IPS DF 6.9 (cell line): ENCODE data around the gene DAP.
"Not testable (repeated sequence)": the region's sequence is repeated elsewhere in the genome, so short reads cannot be mapped to it uniquely, and the experiment has no call there.

Source experiments
- DNase-seq: peaks from one replicate; pipeline ENCODE4 v3.0.0-alpha.2; 2013; ENCODE audit warnings: low read depth, low spot score
- H3K27ac ChIP-seq: one replicate; pipeline ENCODE4 v1.5.1; 2013; ENCODE audit warnings: low read length, control low read depth
- H3K27me3 ChIP-seq: 2 replicates; pipeline ENCODE4 v1.6.1; 2013; ENCODE audit warnings: mild to moderate bottlenecking, low read length; ENCODE audit not compliant: control insufficient read depth, insufficient read depth
- H3K36me3 ChIP-seq: 2 replicates; pipeline ENCODE4 v1.6.1; 2013; ENCODE audit warnings: low read length; ENCODE audit not compliant: control insufficient read depth, insufficient read depth
- H3K4me1 ChIP-seq: 2 replicates; pipeline ENCODE4 v1.6.1; 2013; ENCODE audit warnings: low read length; ENCODE audit not compliant: control insufficient read depth, insufficient read depth
- H3K4me3 ChIP-seq: 2 replicates; pipeline ENCODE4 v1.5.1; 2013; ENCODE audit warnings: mild to moderate bottlenecking, low read length
- H3K9me3 ChIP-seq: 2 replicates; pipeline ENCODE4 v1.6.1; 2013; ENCODE audit warnings: low read length, inconsistent platforms; ENCODE audit not compliant: control insufficient read depth, insufficient read depth
- WGBS: extraction: QIAGEN DNeasy Blood & Tissue Kit; methylation state at CpG from one replicate; pipeline ENCODE4 v1.1.7; 2013; ENCODE audit warnings: mixed read lengths, missing lambda C conversion rate; ENCODE audit not compliant: insufficient read length, insufficient coverage; 5-methylcytosine and 5-hydroxymethylcytosine counted together

Gene DAP

DNA sequence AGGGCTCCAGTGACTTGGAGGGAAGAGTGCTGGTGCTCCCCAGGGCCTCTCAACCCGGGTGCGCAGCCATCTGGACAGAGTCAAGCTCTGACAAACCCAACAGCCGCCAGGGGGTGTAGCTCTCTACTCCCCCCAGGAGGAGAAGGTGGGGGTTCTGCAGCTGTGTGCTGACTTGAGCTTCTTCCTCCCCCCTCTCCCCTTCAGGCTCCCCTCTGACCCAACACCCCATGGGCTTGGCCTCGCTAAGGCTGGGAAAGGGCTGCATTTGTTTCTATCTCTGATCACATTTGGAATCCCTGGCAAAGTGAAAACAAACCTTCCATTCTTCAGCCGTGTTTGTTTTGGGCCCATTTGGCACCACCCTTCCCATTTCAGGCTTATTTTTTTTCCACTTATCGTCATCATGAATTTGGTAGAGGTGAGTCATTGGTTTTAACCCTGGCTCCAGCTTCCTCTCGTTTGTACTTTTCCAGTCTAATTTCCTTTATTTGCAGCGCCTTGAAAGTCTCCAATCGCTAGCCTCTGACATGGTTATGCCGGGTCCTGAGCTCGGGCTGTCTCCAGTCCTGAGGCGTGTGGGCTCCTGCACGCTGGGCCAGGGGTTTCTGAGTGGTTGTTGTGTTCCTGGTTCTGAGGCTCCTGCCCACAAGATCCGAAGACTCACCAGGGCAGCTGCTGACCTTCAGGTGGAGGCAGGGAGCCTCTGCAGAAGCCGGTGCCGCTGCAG, 36.1 kb downstream of the DAP start:
- no peaks in the 10 kb centered on the region; the same call in 1 of the 2 replicates for H3K36me3 ChIP-seq

DNA sequence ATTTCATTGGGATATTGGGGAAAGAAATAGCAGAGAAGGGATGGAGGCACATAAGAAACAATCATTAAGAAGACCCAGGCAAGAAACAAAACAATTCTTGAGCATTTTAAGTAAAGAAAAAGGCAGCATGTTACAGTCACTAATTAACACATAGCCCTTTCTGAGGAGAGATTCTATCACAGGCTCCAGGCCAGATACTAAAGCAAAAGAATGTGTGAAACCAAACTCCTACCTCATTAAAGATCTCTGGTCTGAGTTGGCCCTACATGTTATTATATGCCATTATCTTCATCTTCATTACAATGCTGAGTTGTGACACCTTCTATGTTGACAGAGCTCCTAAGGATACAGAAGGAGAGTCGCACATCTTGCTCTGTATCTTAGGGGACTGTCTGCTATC, 37.5 kb downstream of the DAP start:
- H3K27ac ChIP-seq, result no peak overlapping the region
- no peak overlapping the region for H3K4me3 ChIP-seq
- no peaks in the 10 kb centered on the region for H3K36me3 ChIP-seq
- no peaks in the 10 kb centered on the region for H3K9me3 ChIP-seq
- H3K27me3 ChIP-seq, result no peaks in the 10 kb centered on the region
- no CpG with 5 or more reads among the region's 1 CpG for WGBS
- no peak for DNase-seq
- no peaks in the 10 kb centered on the region; the same call in 1 of the 2 replicates for H3K4me1 ChIP-seq

More for the DNA sequence above, 36.1 kb downstream of the DAP start:
- no peaks in the 10 kb centered on the region for H3K9me3 ChIP-seq
- no peaks in the 10 kb centered on the region; the same call in 1 of the 2 replicates for H3K4me1 ChIP-seq
- no peak overlapping the region for H3K27ac ChIP-seq
- no peak overlapping the region for H3K4me3 ChIP-seq
- no peaks in the 10 kb centered on the region for H3K27me3 ChIP-seq
- WGBS, result no CpG with 5 or more reads among the region's 16 CpGs
- no peak for DNase-seq

DNA sequence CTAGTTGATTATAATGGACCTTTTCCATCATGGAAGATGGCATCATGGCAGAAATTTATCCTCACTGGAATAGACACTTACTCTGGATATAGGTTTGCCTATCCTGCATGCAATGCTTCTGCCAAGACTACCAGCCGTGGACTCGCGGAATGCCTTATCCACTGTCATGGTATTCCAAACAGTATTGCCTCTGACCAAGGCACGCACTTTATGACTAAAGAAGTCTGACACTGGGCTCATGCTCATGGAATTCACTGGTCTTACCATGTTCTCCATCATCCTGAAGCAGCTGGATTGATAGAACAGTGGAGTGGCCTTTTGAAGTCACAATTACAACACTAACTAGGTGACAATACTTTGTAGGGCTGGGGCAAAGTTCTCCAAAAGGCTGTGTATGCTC, 40.3 kb downstream of the DAP start:
- H3K9me3 ChIP-seq, H3K4me3 ChIP-seq, H3K27me3 ChIP-seq, DNase-seq, H3K27ac ChIP-seq, H3K36me3 ChIP-seq, H3K4me1 ChIP-seq: not testable (repeated sequence)
- no CpG with 5 or more reads among the region's 4 CpGs for WGBS

DNA sequence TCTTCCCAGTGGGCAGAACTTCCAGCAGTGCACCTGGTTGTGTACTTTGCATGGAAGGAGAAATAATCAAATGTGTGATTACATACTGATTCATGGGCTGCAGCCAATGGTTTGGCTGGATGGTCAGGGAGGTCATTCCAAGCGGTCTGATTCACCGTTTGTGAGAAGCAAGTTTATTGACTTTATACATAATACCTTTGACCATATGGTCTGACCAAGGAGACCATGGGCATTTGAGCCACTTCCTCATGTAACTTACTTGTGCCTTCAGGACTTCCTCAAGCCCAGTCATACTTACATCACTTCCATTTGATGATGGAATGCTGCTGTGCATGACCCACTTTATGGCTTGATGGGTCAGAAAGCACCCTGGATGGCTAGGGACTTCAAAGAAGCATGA, 41.1 kb downstream of the DAP start:
- Histone ChIP-seq H3K27me3 (no peaks in the 10 kb centered on the region), H3K36me3 (no peaks in the 10 kb centered on the region), H3K9me3 (no peaks in the 10 kb centered on the region), H3K4me3 (no peak overlapping the region), H3K4me1 (no peaks in the 10 kb centered on the region), H3K27ac (no peak overlapping the region)
- no CpG with 5 or more reads among the region's 2 CpGs for WGBS
- DNase-seq, result no peak

DNA sequence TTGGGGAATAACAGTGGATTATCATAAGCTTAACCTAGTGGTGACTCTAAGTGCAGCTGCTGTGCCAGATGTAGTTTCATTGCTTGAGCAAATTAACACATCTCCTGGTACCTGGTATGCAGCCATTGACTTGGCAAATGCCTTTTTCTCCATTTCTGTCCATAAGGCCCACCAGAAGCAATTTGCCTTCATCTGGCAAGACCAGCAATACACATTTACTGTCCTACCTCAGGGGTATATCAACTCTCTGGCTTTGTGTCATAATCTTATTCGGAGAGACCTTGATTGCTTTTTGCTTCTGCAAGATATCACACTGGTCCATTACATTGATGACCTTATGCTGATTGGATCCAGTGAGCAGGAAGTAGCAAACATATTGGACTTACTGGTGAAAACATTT, 42.4 kb downstream of the DAP start:
- not testable (repeated sequence) for DNase-seq, H3K27me3 ChIP-seq, H3K4me1 ChIP-seq, H3K36me3 ChIP-seq, H3K4me3 ChIP-seq, H3K27ac ChIP-seq, H3K9me3 ChIP-seq
- no CpG with 5 or more reads among the region's 1 CpG for WGBS

DNA sequence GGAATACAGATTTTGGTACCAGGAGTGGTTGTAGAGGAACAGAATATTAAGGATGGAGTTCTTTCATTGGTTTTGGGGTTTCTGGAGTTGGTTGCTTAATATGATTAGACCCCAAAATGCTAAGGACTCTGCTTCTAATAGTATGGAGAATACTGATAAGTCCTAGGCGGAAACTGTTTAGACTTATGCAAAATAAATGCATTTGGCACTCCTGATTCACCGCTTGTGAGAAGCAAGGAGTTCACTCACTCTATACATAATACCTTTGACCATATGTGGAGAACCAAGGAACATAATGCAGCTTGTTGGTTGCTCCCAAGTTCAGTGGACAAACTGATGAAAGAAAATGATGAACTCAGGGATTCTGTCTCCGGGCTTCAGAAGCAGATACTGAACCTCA, 44.2 kb downstream of the DAP start:
- H3K4me1 ChIP-seq, H3K36me3 ChIP-seq, H3K9me3 ChIP-seq, H3K4me3 ChIP-seq, DNase-seq, H3K27me3 ChIP-seq, H3K27ac ChIP-seq: not testable (repeated sequence)
- WGBS, result no CpG with 5 or more reads among the region's 3 CpGs

DNA sequence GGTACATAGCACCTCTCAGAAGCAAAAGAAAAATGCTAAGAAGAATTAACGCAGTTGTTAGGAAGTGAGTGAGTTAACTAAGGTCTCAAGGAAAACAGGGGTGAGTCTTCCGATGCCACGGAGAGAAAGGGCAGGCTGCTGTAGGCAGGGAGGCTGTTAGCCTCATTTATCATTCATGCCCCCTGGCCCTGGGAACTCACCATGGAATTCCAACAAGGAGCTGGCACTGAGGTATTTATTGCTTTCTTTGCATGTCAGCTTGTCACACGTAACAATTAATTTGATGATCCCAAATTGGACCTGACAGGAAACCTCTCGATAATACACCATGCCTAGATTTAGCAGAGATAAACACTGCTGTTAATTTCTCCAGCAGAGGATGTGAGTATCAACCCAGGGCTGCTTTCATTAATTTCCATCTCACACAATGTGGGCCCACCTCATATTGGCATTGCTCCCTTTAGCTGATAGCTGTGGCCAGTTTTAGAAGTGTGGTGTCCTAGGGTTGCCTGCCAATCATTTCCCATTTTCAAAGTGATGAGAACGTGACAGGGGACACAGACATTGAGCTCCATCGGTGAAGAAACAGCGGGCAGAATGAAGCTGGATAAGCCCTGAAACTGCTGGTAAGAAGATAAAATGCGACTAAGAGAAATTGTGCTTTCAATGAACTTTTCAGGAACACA, 45.3 kb downstream of the DAP start:
- no peak for DNase-seq
- Histone ChIP-seq H3K4me1 (no peaks in the 10 kb centered on the region), H3K27ac (no peak overlapping the region), H3K36me3 (no peaks in the 10 kb centered on the region), H3K4me3 (no peak overlapping the region), H3K27me3 (no peaks in the 10 kb centered on the region), H3K9me3 (no peaks in the 10 kb centered on the region)
- no CpG with 5 or more reads among the region's 9 CpGs for WGBS

DNA sequence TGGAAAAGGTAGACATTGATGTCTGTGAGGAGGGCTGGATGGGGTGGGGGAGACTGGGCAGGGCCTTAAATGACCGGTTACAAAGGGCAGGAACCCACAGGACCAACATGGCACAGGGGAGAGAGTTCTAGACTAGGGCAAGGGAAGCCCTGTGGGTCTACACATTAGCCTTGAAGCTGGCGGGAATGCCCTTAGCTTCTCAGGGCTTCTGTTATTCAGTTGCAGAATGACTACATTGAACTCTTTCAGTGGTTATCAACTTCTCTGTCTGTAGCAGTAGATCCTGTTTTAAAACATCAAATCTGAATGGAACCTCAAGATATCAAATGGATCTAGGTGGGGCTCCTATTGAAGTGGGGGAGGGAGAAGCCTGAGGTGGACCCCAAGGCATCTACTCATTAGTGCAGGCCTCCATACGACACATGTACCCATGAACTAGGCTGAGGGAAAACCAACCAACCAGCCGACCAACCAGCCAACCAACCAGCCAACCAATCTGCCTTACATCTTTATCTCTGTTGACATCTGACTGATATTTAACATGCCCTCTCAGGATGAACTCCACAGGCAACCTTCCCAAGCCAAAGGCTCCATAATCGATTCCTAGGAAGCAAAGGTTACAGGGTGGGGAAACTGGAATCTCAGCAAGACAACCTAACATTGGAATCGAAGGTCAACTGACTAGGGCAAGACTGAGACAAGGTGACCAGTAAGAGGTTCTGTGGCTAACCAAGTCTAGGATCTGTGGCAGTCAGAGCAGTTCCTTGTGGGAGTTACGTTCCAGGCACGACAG, 48.3 kb downstream of the DAP start:
- Histone ChIP-seq H3K27ac (no peak overlapping the region), H3K27me3 (no peaks in the 10 kb centered on the region), H3K9me3 (no peaks in the 10 kb centered on the region), H3K4me1 (0 out of 2 replicates have a peak, but pooled peaks cover 4% of the 10 kb centered on the region), H3K4me3 (no peak overlapping the region), H3K36me3 (no peaks in the 10 kb centered on the region)
- DNase-seq, result no peak
- no CpG with 5 or more reads among the region's 8 CpGs for WGBS

DNA sequence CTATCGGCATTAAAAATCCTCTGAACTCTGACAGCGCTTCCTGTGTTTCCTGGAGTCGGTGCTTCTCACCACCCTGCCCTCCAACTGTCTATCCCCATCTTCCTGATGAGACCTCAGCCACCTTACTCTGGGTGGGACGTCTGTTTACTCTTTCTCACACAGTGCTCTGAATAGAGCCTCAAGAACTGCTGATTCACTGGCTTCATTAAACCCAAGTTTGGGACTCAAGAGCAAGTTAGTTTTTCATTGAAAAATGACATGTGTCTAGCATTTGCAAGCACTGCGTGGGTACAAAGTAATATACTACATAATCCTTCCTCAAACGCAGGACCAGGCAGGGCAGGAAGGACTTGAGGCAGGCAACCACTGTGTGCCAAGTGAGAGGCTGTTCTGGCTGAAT, 49.5 kb downstream of the DAP start:
- H3K36me3 ChIP-seq, result no peaks in the 10 kb centered on the region
- H3K9me3 ChIP-seq, result no peaks in the 10 kb centered on the region
- DNase-seq, result no peak
- H3K4me3 ChIP-seq, result no peak overlapping the region
- WGBS, result no CpG with 5 or more reads among the region's 6 CpGs
- no peaks in the 10 kb centered on the region for H3K27me3 ChIP-seq
- H3K4me1 ChIP-seq, result peaks cover 7% of the 10 kb centered on the region; the same call in 1 of the 2 replicates
- H3K27ac ChIP-seq, result no peak overlapping the region

DNA sequence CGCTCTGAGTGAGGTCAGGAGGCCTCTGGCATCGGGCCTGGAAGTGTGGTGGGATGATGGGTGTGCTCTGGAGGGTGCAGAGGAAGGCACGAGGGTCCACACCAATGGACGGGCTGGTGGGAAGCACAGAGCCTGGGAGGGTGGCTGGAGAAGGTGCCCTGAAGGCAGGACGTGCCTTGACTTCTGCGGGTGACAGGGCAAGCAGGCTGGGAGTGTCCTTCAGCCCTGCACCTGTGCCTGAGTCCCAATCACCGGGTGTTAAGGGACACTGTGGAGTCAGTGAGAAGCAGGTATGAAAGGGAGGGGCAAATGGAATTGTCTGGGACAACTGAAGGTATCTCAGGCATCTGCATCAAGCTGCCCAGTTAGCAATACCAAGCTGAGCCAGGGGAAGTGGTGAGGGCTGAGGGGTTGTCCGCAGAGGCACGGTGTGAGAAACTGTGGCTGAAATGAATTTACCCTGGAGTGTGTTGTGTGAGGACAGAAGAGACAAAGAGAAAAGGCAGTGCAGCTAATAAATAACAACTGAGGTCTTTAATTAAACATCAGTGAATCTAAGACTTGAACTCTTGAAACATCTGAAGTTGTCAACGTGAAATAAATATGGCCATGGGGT, 50.4 kb downstream of the DAP start:
- H3K9me3 ChIP-seq, result no peaks in the 10 kb centered on the region
- peaks cover 7% of the 10 kb centered on the region; the same call in 1 of the 2 replicates for H3K4me1 ChIP-seq
- WGBS, result no CpG with 5 or more reads among the region's 10 CpGs
- no peak overlapping the region for H3K4me3 ChIP-seq
- no peaks in the 10 kb centered on the region for H3K27me3 ChIP-seq
- no peaks in the 10 kb centered on the region for H3K36me3 ChIP-seq
- no peak for DNase-seq
- H3K27ac ChIP-seq, result no peak overlapping the region
